Neuronal stem cell (in vitro differentiated cells): ENCODE measurements around the gene CCDC93.

Experiments used
- DNase-seq: peaks from one replicate; pipeline ENCODE4 v3.0.0-alpha.2; 2013; ENCODE audit warnings: low spot score
- H2AFZ ChIP-seq: one replicate; pipeline ENCODE4 v1.6.1; 2013; ENCODE audit warnings: mild to moderate bottlenecking, low read length, inconsistent platforms
- H2AK5ac ChIP-seq: 2 replicates; pipeline ENCODE4 v1.6.1; 2013; ENCODE audit warnings: low read depth, mild to moderate bottlenecking, inconsistent platforms, low read length, moderate library complexity, mixed read lengths
- H2BK120ac ChIP-seq: 2 replicates; pipeline ENCODE4 v1.6.1; 2013; ENCODE audit warnings: low read depth, mild to moderate bottlenecking, inconsistent platforms, low read length, moderate library complexity, mixed read lengths
- H2BK12ac ChIP-seq: one replicate; pipeline ENCODE4 v1.6.1; 2013; ENCODE audit warnings: low read length, inconsistent platforms
- H2BK15ac ChIP-seq: 2 replicates; pipeline ENCODE4 v1.6.1; 2013; ENCODE audit warnings: mild to moderate bottlenecking, low read length, inconsistent platforms, mixed read lengths
- H2BK5ac ChIP-seq: one replicate; pipeline ENCODE4 v1.6.1; 2013; ENCODE audit warnings: inconsistent platforms, mild to moderate bottlenecking, low read length, moderate library complexity
- H3K14ac ChIP-seq: one replicate; pipeline ENCODE4 v1.6.1; 2013; ENCODE audit warnings: low read length, inconsistent platforms
- H3K18ac ChIP-seq: 2 replicates; pipeline ENCODE4 v1.6.1; 2013; ENCODE audit warnings: low read length, inconsistent platforms
- H3K23ac ChIP-seq: 2 replicates; pipeline ENCODE4 v1.6.1; 2013; ENCODE audit warnings: low read depth, mild to moderate bottlenecking, mixed read lengths, low read length, inconsistent platforms; ENCODE audit not compliant: poor library complexity
- H3K27ac ChIP-seq: replicated peaks from 3 replicates; pipeline ENCODE4 v1.5.1; 2013; ENCODE audit warnings: low read length, inconsistent platforms
- H3K27me3 ChIP-seq, 3 experiments: 2 replicates each; pipeline ENCODE4 v1.6.1; 2013; ENCODE audit warnings: low read length in 3 of 3, mild to moderate bottlenecking in 2 of 3, inconsistent platforms in 1 of 3, low read depth in 1 of 3, mixed read lengths in 1 of 3, moderate library complexity in 1 of 3; ENCODE audit not compliant: control insufficient read depth in 3 of 3, insufficient read depth in 3 of 3
- H3K36me3 ChIP-seq, 2 donors: replicated peaks in 1 of 2; 2 replicates each; pipeline ENCODE4 v1.6.1; 2013; ENCODE audit warnings: low read length in 2 of 2; ENCODE audit not compliant: control insufficient read depth in 2 of 2, insufficient read depth in 2 of 2
- H3K4ac ChIP-seq: 2 replicates; pipeline ENCODE4 v1.6.1; 2013; ENCODE audit warnings: inconsistent platforms, mild to moderate bottlenecking, low read length, moderate library complexity
- H3K4me1 ChIP-seq, 2 donors: 1 replicate in 1 of 2; 2 replicates in 1 of 2; pipeline ENCODE4 v1.6.1; 2013; ENCODE audit warnings: low read length in 2 of 2, low read depth in 1 of 2; ENCODE audit not compliant: control insufficient read depth in 2 of 2, insufficient read depth in 1 of 2
- H3K4me2 ChIP-seq: one replicate; pipeline ENCODE4 v1.6.1; 2013; ENCODE audit warnings: mild to moderate bottlenecking, low read length, inconsistent platforms; ENCODE audit not compliant: insufficient read depth, poor library complexity, severe bottlenecking
- H3K4me3 ChIP-seq, 2 donors: 2 replicates each; pipeline ENCODE4 v1.5.1; 2013; ENCODE audit warnings: low read length in 2 of 2, mild to moderate bottlenecking in 2 of 2, inconsistent platforms in 1 of 2, moderate library complexity in 1 of 2
- H3K79me1 ChIP-seq: one replicate; pipeline ENCODE4 v1.6.1; 2013; ENCODE audit warnings: low read depth, mild to moderate bottlenecking, inconsistent platforms, low read length, moderate library complexity
- H3K9ac ChIP-seq: one replicate; pipeline ENCODE4 v1.6.1; 2013; ENCODE audit warnings: mild to moderate bottlenecking, low read depth, low read length, inconsistent platforms; ENCODE audit not compliant: poor library complexity
- H3K9me3 ChIP-seq, 2 donors: replicated peaks in 1 of 2; 2 replicates each; pipeline versions ENCODE3 to v1.6.1; 2013; ENCODE audit warnings: low read length in 2 of 2, mild to moderate bottlenecking in 2 of 2, inconsistent platforms in 1 of 2, low read depth in 1 of 2, mixed read lengths in 1 of 2, moderate library complexity in 1 of 2; ENCODE audit not compliant: control insufficient read depth in 2 of 2, insufficient read depth in 1 of 2
- H4K8ac ChIP-seq: one replicate; pipeline ENCODE4 v1.6.1; 2013; ENCODE audit warnings: low read depth, mild to moderate bottlenecking, inconsistent platforms, low read length, moderate library complexity
- H4K91ac ChIP-seq: one replicate; pipeline ENCODE4 v1.6.1; 2013; ENCODE audit warnings: low read length, low read depth, mild to moderate bottlenecking, inconsistent platforms; ENCODE audit not compliant: poor library complexity
- WGBS, 2 donors: extraction: QIAGEN DNeasy Blood & Tissue Kit; methylation state at CpG; one replicate each; pipeline ENCODE4 v1.1.7; 2013; ENCODE audit warnings: missing lambda C conversion rate in 2 of 2, mixed read lengths in 1 of 2; ENCODE audit not compliant: insufficient read length in 2 of 2, insufficient replicate concordance in 1 of 2; ENCODE audit errors: extremely low coverage in 2 of 2; 5-methylcytosine and 5-hydroxymethylcytosine counted together

CCDC93 gene

GRCh38 chr2:117941693-117942092 is 72.2 kb downstream of the CCDC93 start:
- Histone ChIP-seq H3K4ac (no peak overlapping the region), H3K18ac (no peak overlapping the region), H2BK120ac (no peak overlapping the region), H3K36me3 (peaks cover 21 to 99% of the 10 kb centered on the region in 2 donors), H3K27me3 (no peaks in the 10 kb centered on the region), H3K23ac (no peak overlapping the region), H3K9ac (no peak overlapping the region), H4K8ac (no peak overlapping the region), H2AFZ (no peak overlapping the region), H3K14ac (no peak overlapping the region), H2BK15ac (no peak overlapping the region), H3K4me2 (no peak overlapping the region), H2BK12ac (no peak overlapping the region), H3K4me1 (peaks cover 0 to 10% of the 10 kb centered on the region in 2 donors), H3K9me3 (no peaks in the 10 kb centered on the region), H2BK5ac (no peak overlapping the region), H3K4me3 (no peak overlapping the region), H4K91ac (no peak overlapping the region), H3K79me1 (no peaks in the 10 kb centered on the region), H2AK5ac (peak overlapping the region; percentile 60), H3K27ac (no peak overlapping the region)
- no peak for DNase-seq
- no CpG with 5 or more reads among the region's 5 CpGs for WGBS, 2 donors

GRCh38 chr2:117940436-117940835 is 73.4 kb downstream of the CCDC93 start:
- no peak overlapping the region for H3K27ac ChIP-seq
- no peak overlapping the region for H2BK5ac ChIP-seq
- H3K9ac ChIP-seq, result no peak overlapping the region
- no peak overlapping the region for H2BK15ac ChIP-seq
- no peak overlapping the region for H2BK12ac ChIP-seq
- H4K8ac ChIP-seq, result no peak overlapping the region
- H3K27me3 ChIP-seq, result no peaks in the 10 kb centered on the region
- peaks cover 0 to 12% of the 10 kb centered on the region in 2 donors for H3K4me1 ChIP-seq
- H3K36me3 ChIP-seq, result peaks cover 14 to 99% of the 10 kb centered on the region in 2 donors
- H2AK5ac ChIP-seq, result no peak overlapping the region
- no peak for DNase-seq
- H3K18ac ChIP-seq, result no peak overlapping the region
- H2AFZ ChIP-seq, result no peak overlapping the region
- no peak overlapping the region for H4K91ac ChIP-seq
- H3K79me1 ChIP-seq, result no peaks in the 10 kb centered on the region
- H3K4ac ChIP-seq, result no peak overlapping the region
- H3K4me3 ChIP-seq, result no peak overlapping the region
- no peak overlapping the region for H3K14ac ChIP-seq
- no peak overlapping the region for H2BK120ac ChIP-seq
- no peak overlapping the region for H3K23ac ChIP-seq
- no peak overlapping the region for H3K4me2 ChIP-seq
- no peaks in the 10 kb centered on the region for H3K9me3 ChIP-seq

GRCh38 chr2:117938611-117939010 is 75.3 kb downstream of the CCDC93 start:
- no peak overlapping the region for H3K18ac ChIP-seq
- peaks cover 0 to 12% of the 10 kb centered on the region in 2 donors for H3K4me1 ChIP-seq
- no peak overlapping the region for H2AFZ ChIP-seq
- H3K4me3 ChIP-seq, result no peak overlapping the region
- no peak overlapping the region for H3K4me2 ChIP-seq
- no peaks in the 10 kb centered on the region for H3K27me3 ChIP-seq
- no peak for DNase-seq
- no peak overlapping the region for H3K9ac ChIP-seq
- WGBS, 2 donors, result no CpG with 5 or more reads among the region's 2 CpGs
- no peak overlapping the region for H4K91ac ChIP-seq
- no peak overlapping the region for H3K4ac ChIP-seq
- H4K8ac ChIP-seq, result no peak overlapping the region
- no peaks in the 10 kb centered on the region for H3K79me1 ChIP-seq
- no peak overlapping the region for H3K27ac ChIP-seq
- H3K23ac ChIP-seq, result no peak overlapping the region
- H3K9me3 ChIP-seq, result no peaks in the 10 kb centered on the region
- no peak overlapping the region for H2BK12ac ChIP-seq
- H3K36me3 ChIP-seq, result peaks cover 13 to 99% of the 10 kb centered on the region in 2 donors
- H2BK5ac ChIP-seq, result no peak overlapping the region
- no peak overlapping the region for H2BK15ac ChIP-seq
- no peak overlapping the region for H3K14ac ChIP-seq
- no peak overlapping the region for H2BK120ac ChIP-seq
- H2AK5ac ChIP-seq, result no peak overlapping the region

GRCh38 chr2:117936871-117937428 is 76.9 kb downstream of the CCDC93 start:
- Histone ChIP-seq H3K9me3 (no peaks in the 10 kb centered on the region), H4K8ac (no peak overlapping the region), H3K27me3 (no peaks in the 10 kb centered on the region), H2BK15ac (no peak overlapping the region), H3K4me2 (no peak overlapping the region), H3K4ac (no peak overlapping the region), H2AFZ (no peak overlapping the region), H3K9ac (no peak overlapping the region), H3K4me3 (no peak overlapping the region), H3K18ac (no peak overlapping the region), H3K27ac (no peak overlapping the region), H2BK5ac (no peak overlapping the region), H3K36me3 (peaks cover 16 to 99% of the 10 kb centered on the region in 2 donors), H4K91ac (no peak overlapping the region), H3K79me1 (no peaks in the 10 kb centered on the region), H2BK120ac (no peak overlapping the region), H3K14ac (no peak overlapping the region), H3K23ac (no peak overlapping the region), H2BK12ac (no peak overlapping the region), H2AK5ac (no peak overlapping the region), H3K4me1 (peaks cover 0 to 8% of the 10 kb centered on the region in 2 donors)
- no peak for DNase-seq
- WGBS, 2 donors, result no CpG with 5 or more reads among the region's 5 CpGs
